GM23338 (cell line): Measurements from ENCODE around the gene SSNA1.

Source experiments
- CTCF ChIP-seq, 2 experiments: fragments of 200-600 bp in 1 of 2; sonication (generic) in 1 of 2; conservative IDR thresholded peaks; 2 replicates each; pipeline versions ENCODE4 v1.5.1 to v1.6.1; 2016 to 2017; ENCODE audit warnings: antibody characterized with exemption in 2 of 2, low read depth in 2 of 2, mild to moderate bottlenecking in 2 of 2, moderate library complexity in 1 of 2
- EZH2 ChIP-seq: fragments of 200-600 bp; sonication (generic); IDR thresholded peaks from one replicate; pipeline ENCODE4 v1.8.0; 2017; ENCODE audit warnings: antibody characterized with exemption, mild to moderate bottlenecking, low read depth; ENCODE audit not compliant: unreplicated experiment
- NANOG ChIP-seq: IDR thresholded peaks from 2 replicates; pipeline ENCODE4 v1.6.1; 2016; ENCODE audit warnings: antibody characterized with exemption, borderline replicate concordance
- POLR2AphosphoS5 ChIP-seq: IDR thresholded peaks from 2 replicates; pipeline ENCODE4 v1.6.1; 2016; ENCODE audit warnings: antibody characterized with exemption, low read depth
- REST ChIP-seq: IDR thresholded peaks from one replicate; pipeline ENCODE4 v1.6.1; 2018; ENCODE audit warnings: antibody characterized with exemption; ENCODE audit not compliant: unreplicated experiment

- TF ChIP-seq CTCF (conservative IDR thresholded peaks at IDR 0.05; ENCODE audit: low read depth in 2 of 2) (no peak), POLR2AphosphoS5 (no peak), REST (no peak), EZH2 (no peak), NANOG (no peak)
Observed at GRCh38 chr9:137157618-137158415, 30.7 kb upstream of the SSNA1 start.
